Rectal smooth muscle tissue (tissue), 1 donor: ENCODE data around the gene DCAKD.
A peak's percentile ranks its signal among the peaks of the same experiment; 100 is the strongest.

Experiments
- H3K27ac ChIP-seq: one replicate; pipeline ENCODE4 v1.7.0; 2013; ENCODE audit warnings: low read depth, low read length, inconsistent platforms
- H3K27me3 ChIP-seq: one replicate; pipeline ENCODE4 v1.7.0; 2013; ENCODE audit warnings: low read length; ENCODE audit not compliant: control insufficient read depth, insufficient read depth
- H3K36me3 ChIP-seq: one replicate; pipeline ENCODE4 v1.7.0; 2013; ENCODE audit warnings: low read length; ENCODE audit not compliant: control insufficient read depth, insufficient read depth
- H3K4me1 ChIP-seq: one replicate; pipeline ENCODE4 v1.7.0; 2013; ENCODE audit warnings: low read length; ENCODE audit not compliant: control insufficient read depth, insufficient read depth
- H3K4me3 ChIP-seq: one replicate; pipeline ENCODE4 v1.7.0; 2013; ENCODE audit warnings: low read length
- H3K9ac ChIP-seq: one replicate; pipeline ENCODE4 v1.7.0; 2013; ENCODE audit warnings: low read length

Gene DCAKD

DNA sequence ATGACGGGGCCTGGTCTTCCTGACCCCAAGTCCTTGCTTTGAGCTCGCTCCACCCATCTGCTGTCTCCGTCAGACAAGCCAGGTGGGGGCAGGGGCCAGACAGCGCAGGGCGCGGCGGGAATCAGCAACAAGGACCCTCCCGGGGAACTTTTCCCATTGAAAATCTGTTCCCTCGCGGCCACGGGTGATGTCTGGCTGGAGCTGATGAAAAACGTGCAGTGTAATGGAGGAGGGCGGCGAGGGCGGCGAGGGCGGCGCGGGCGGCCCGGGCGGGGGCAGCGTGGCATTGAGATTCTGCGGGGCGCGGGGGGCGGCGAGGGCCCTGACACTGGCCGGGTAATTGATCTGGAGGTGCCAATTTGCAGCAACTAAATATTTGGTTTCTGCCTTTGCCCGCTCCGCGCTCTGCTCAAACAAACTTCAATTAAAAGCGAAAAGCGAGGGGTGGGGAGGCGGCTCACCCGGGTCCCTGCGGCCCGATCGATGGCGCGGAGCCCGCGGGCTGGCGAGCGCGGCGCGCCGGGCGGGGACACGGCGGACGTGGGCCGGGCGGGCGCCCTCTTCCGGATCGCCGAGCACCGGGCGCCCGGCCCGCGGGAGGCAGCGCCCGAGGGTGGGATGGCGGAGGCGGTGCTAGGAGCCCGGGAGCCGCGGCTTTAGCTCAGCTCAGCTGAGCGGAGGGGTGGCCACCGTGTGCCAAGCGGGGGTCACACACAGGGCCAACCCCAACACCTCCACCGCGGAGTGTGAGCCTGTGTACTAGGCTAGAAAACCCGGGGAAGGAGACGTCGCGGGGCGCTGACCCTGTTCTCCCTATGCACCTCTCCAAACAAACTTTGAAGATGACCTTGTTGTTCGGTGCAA lies 32.4 kb downstream of the DCAKD start:
- Histone ChIP-seq H3K27ac (peak overlapping the region; percentile 18), H3K9ac (no peak overlapping the region)

GRCh38 chr17:45018514-45018847 lies 33.0 kb downstream of the DCAKD start:
- H3K4me1 ChIP-seq: peaks cover 16% of the 10 kb centered on the region
- H3K27me3 ChIP-seq: peaks cover 6% of the 10 kb centered on the region
- no peak overlapping the region for H3K9ac ChIP-seq
- peaks cover under 1% of the 10 kb centered on the region for H3K36me3 ChIP-seq
- H3K27ac ChIP-seq: peak overlapping the region; percentile 18
- peak overlapping the region; percentile 65 for H3K4me3 ChIP-seq

More for the DNA sequence above, 32.4 kb downstream of the DCAKD start:
- peaks cover 15% of the 10 kb centered on the region for H3K4me1 ChIP-seq
- peak overlapping the region; percentile 65 for H3K4me3 ChIP-seq
- H3K36me3 ChIP-seq: peaks cover 6% of the 10 kb centered on the region
- peaks cover 6% of the 10 kb centered on the region for H3K27me3 ChIP-seq

- Histone ChIP-seq H3K27me3 (peaks cover 6% of the 10 kb centered on the region), H3K27ac (no peak overlapping the region), H3K36me3 (no peaks in the 10 kb centered on the region), H3K4me3 (no peak overlapping the region), H3K4me1 (peaks cover 19% of the 10 kb centered on the region), H3K9ac (no peak overlapping the region)
Observed at GRCh38 chr17:45016823-45017222, 34.6 kb downstream of the DCAKD start.

DNA sequence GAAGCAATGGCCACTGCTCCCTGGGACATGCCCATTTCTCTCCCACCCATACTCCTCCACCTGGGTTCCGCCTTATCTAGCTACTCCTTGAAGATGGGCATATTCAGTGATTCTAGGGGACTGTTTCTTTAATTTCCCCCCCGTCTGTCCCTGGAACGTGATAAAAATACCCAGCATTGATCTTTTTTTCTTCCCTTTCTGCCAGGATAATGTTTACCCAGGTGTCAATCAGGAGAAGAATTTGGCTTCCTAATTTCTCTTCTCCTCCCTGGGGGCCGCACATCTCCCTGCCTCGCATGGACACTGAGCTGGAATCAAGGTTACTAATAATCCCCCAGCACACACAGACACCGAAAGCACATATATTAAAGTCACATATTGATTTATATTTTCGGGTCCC lies 35.2 kb downstream of the DCAKD start:
- Histone ChIP-seq H3K27ac (no peak overlapping the region), H3K9ac (no peak overlapping the region), H3K4me3 (no peak overlapping the region), H3K36me3 (no peaks in the 10 kb centered on the region), H3K27me3 (peaks cover 4% of the 10 kb centered on the region), H3K4me1 (peaks cover 14% of the 10 kb centered on the region)

DNA sequence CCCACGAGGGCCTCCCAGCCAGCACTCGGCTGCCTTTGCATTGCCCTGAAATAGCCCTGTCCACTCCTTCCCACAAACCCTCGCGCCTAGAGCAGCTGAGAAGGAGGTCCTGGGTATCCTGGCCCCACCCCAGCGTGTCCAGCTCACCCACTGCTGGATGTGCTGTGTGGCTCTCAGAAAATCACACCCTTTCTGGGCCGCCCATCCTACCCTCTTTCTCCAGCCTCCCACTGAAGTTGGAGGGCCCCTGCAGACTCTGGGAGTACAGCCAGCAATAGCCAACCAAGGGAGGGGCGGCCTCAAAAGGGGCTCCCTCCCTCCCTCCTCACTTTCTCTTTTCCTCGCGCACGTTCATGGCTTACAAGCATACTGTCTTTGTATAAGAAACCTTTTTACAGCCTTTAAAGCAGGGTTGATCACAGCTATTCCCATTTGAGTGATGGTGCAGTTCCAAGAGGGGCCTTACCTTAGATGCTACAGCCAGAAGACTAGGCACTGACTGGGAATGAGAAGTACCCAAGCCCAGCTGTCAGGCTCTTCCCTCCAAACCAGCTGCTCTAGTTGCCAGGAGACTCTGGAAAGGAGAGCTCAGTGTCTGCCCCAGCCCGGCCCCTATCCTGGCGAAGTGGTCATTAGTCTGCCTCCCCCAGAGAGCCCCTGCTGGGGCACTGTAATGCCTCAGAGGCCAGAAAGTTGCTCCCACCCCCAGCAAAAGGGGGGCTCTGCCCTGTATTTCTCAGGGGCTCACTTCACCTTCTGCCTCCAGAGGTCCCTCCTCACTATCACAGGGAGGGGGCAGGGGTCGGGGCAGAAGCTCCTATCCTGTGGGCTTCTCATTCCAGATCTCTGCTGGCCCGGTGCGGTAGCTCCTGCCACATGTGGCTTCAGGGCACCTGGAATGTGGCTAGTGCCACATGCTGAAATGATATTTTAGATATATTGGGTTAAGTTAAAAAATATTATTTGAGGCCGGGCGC lies 38.1 kb downstream of the DCAKD start:
- no peaks in the 10 kb centered on the region for H3K27me3 ChIP-seq
- no peak overlapping the region for H3K27ac ChIP-seq
- H3K4me1 ChIP-seq: peaks cover 10% of the 10 kb centered on the region
- H3K4me3 ChIP-seq: peak overlapping the region; percentile 16
- H3K36me3 ChIP-seq: no peaks in the 10 kb centered on the region
- H3K9ac ChIP-seq: no peak overlapping the region

DNA sequence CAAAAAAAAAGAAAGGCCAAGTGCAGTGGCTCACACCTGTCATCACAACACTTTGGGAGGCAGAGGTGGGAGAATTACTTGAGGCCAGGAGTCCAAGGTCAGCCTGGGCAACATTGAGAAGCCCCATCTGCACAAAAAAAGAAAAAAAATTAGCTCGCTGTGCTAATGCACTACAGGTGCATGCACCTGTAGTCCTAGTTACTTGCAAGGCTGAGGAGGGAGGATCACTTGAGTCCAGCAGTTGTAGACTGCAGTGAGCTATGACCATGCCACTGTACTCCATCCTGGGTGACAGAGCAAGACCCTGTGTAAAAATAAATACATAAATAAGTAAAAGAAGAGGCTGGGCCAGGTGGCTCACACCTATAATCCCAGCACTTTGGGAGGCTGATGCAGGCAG lies 39.7 kb downstream of the DCAKD start:
- Histone ChIP-seq H3K4me1 (peaks cover 10% of the 10 kb centered on the region), H3K27ac (no peak overlapping the region), H3K4me3 (no peak overlapping the region), H3K36me3 (no peaks in the 10 kb centered on the region), H3K9ac (no peak overlapping the region), H3K27me3 (no peaks in the 10 kb centered on the region)

GRCh38 chr17:45009676-45010467 lies 41.6 kb downstream of the DCAKD start:
- Histone ChIP-seq H3K4me1 (peaks cover 10% of the 10 kb centered on the region), H3K27me3 (no peaks in the 10 kb centered on the region), H3K4me3 (no peak overlapping the region), H3K9ac (no peak overlapping the region), H3K36me3 (no peaks in the 10 kb centered on the region), H3K27ac (no peak overlapping the region)

GRCh38 chr17:45008216-45008615 lies 43.2 kb downstream of the DCAKD start:
- Histone ChIP-seq H3K27me3 (no peaks in the 10 kb centered on the region), H3K4me3 (no peak overlapping the region), H3K9ac (no peak overlapping the region), H3K36me3 (no peaks in the 10 kb centered on the region), H3K4me1 (peaks cover 7% of the 10 kb centered on the region), H3K27ac (no peak overlapping the region)

GRCh38 chr17:45006927-45007461 lies 44.4 kb downstream of the DCAKD start:
- Histone ChIP-seq H3K27ac (no peak overlapping the region), H3K36me3 (no peaks in the 10 kb centered on the region), H3K4me1 (no peaks in the 10 kb centered on the region), H3K9ac (no peak overlapping the region), H3K27me3 (no peaks in the 10 kb centered on the region), H3K4me3 (no peak overlapping the region)

DNA sequence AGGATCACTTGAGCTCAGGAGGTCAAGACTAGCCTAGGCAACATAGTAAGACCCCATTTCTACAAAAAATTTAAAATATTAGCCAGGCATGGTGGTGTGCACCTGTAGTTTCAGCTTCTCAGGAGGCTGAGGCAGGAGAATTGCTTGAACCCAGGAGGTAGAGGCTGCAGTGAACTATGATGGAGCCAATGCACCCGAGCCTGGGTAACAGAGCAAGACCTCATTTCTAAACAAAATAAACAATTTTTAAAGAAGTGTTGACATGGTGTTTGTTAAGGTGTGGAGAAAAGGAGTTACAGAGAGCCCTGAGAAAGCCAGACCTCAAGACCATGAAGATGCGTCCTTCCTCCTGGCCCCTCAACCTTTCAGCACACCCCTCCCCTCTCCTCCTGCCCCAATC lies 45.7 kb downstream of the DCAKD start:
- Histone ChIP-seq H3K9ac (no peak overlapping the region), H3K36me3 (no peaks in the 10 kb centered on the region), H3K27me3 (no peaks in the 10 kb centered on the region), H3K4me3 (no peak overlapping the region), H3K4me1 (no peaks in the 10 kb centered on the region), H3K27ac (no peak overlapping the region)

DNA sequence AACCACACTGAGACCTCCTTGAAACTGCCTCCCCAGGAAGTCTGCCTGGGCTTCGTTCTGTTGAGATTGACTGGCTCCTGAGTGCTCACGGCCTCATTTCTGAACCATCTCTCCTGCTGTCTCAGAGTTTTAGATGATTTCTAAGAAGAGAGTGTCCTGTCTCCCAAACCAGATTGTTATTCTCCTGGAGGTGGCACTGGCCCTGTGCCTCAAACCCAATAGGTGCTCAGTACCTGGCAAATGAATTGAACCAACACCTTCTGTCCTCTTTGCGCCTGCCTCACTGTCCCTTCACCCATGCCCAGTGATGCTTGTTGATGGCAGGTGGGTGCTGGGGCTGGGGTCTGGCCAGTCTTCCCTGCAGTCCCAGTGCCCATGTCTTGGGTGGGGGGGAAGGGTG lies 47.0 kb downstream of the DCAKD start:
- Histone ChIP-seq H3K27me3 (no peaks in the 10 kb centered on the region), H3K4me1 (no peaks in the 10 kb centered on the region), H3K36me3 (no peaks in the 10 kb centered on the region), H3K9ac (no peak overlapping the region), H3K27ac (no peak overlapping the region), H3K4me3 (no peak overlapping the region)

- Histone ChIP-seq H3K4me1 (no peaks in the 10 kb centered on the region), H3K27me3 (no peaks in the 10 kb centered on the region), H3K4me3 (no peak overlapping the region), H3K27ac (no peak overlapping the region), H3K9ac (no peak overlapping the region), H3K36me3 (no peaks in the 10 kb centered on the region)
Observed at GRCh38 chr17:45003877-45004276, 47.6 kb downstream of the DCAKD start.
